22Rv1 (cell line): Measurements from ENCODE around the gene KDM4C.

Experiments
- H3K27ac ChIP-seq: fragments of 450-650 bp; 2 replicates; pipeline ENCODE4 v1.5.1; 2017
- CTCF ChIP-seq: fragments of 450-650 bp; IDR thresholded peaks from 2 replicates; pipeline ENCODE4 v1.5.1; 2017; ENCODE audit warnings: mild to moderate bottlenecking
- ZFX ChIP-seq: fragments of 450-650 bp; IDR thresholded peaks from 2 replicates; pipeline ENCODE4 v1.6.1; 2017; ENCODE audit warnings: antibody characterized with exemption, borderline replicate concordance

The KDM4C gene

GRCh38 chr9:6917162-6917561, 159.4 kb downstream of the KDM4C start:
- H3K27ac ChIP-seq, result no peak overlapping the region
- TF ChIP-seq ZFX (no peak), CTCF (no peak)

- TF ChIP-seq ZFX, result no peak
- TF ChIP-seq CTCF, result no peak
- no peak overlapping the region for H3K27ac ChIP-seq
Measured at GRCh38 chr9:6920041-6920440, 162.3 kb downstream of the KDM4C start.

GRCh38 chr9:6921315-6921714, 163.5 kb downstream of the KDM4C start:
- H3K27ac ChIP-seq, result no peak overlapping the region
- no peak for TF ChIP-seq ZFX
- TF ChIP-seq CTCF, result no peak

GRCh38 chr9:6922124-6922676, 164.4 kb downstream of the KDM4C start:
- TF ChIP-seq CTCF, result no peak
- TF ChIP-seq ZFX, result no peak
- no peak overlapping the region for H3K27ac ChIP-seq

- TF ChIP-seq ZFX (no peak), CTCF (no peak)
- no peak overlapping the region for H3K27ac ChIP-seq
Measured at GRCh38 chr9:6922680-6923079, 164.9 kb downstream of the KDM4C start.

- no peak overlapping the region for H3K27ac ChIP-seq
- no peak for TF ChIP-seq ZFX
- no peak for TF ChIP-seq CTCF
Measured at GRCh38 chr9:6923086-6923485, 165.3 kb downstream of the KDM4C start.

GRCh38 chr9:6924149-6924548, 166.4 kb downstream of the KDM4C start:
- no peak overlapping the region for H3K27ac ChIP-seq
- TF ChIP-seq CTCF, result no peak
- TF ChIP-seq ZFX, result no peak
